Left ventricle myocardium inferior (tissue), 1 donor: Measurements from ENCODE around the gene LAMB4. TPM values are rescaled to one million over a fixed set of nuclear protein-coding genes. Genes with fewer than 3 reads are reported as not detected.

Experiments
- DNase-seq: peaks from one replicate; pipeline ENCODE4 v3.0.0-alpha.2; 2020
- H3K27ac ChIP-seq: fragments of 200-600 bp; replicated peaks from 2 replicates; pipeline ENCODE4 v1.8.0; 2021
- H3K27me3 ChIP-seq: fragments of 200-600 bp; 2 replicates; pipeline ENCODE4 v1.8.0; 2021; ENCODE audit warnings: low read depth
- H3K36me3 ChIP-seq: fragments of 200-600 bp; 2 replicates; pipeline ENCODE4 v1.8.0; 2021
- H3K4me1 ChIP-seq: fragments of 200-600 bp; 2 replicates; pipeline ENCODE4 v1.8.0; 2021
- H3K4me3 ChIP-seq: fragments of 200-600 bp; 2 replicates; pipeline ENCODE4 v1.8.0; 2021; ENCODE audit warnings: mild to moderate bottlenecking, moderate library complexity
- H3K9me3 ChIP-seq: fragments of 200-600 bp; replicated peaks from 2 replicates; pipeline ENCODE4 v1.8.0; 2021
- CTCF ChIP-seq: fragments of 200-600 bp; IDR thresholded peaks from 2 replicates; pipeline ENCODE4 v1.8.0; 2021; ENCODE audit warnings: antibody characterized with exemption, mild to moderate bottlenecking, borderline replicate concordance
- intact Hi-C: fragments of 100-400 bp; cut with micrococcal nuclease; formaldehyde crosslinking; loops from one replicate; pipeline ENCODE4 v1.11.0; 2022
- total RNA-seq: library from RNA; stranded (reverse); fragmentation: NEBNext Ultra II Directional; extraction: Animal tissue kit (Norgen Biotek cat#: 25700); gene quantifications from one replicate; pipeline ENCODE4 v1.2.1, GENCODE V29; 2021
- donor health status: DM: no; HTN: yes; CAD: no; lungs with severe emphysema.

LAMB4 gene
- total RNA-seq, 1 donor from 2014 or later, result 0.33 TPM

GRCh38 chr7:108120933-108121332, 9.2 kb downstream of the LAMB4 start:
- no peaks in the 10 kb centered on the region for H3K9me3 ChIP-seq
- H3K36me3 ChIP-seq, result no peaks in the 10 kb centered on the region
- H3K4me1 ChIP-seq, result no peaks in the 10 kb centered on the region
- intact Hi-C loops, result no loop called here
- no peak for TF ChIP-seq CTCF
- no peaks in the 10 kb centered on the region for H3K27me3 ChIP-seq
- H3K27ac ChIP-seq, result peak overlapping the region; percentile 27
- no peak overlapping the region for H3K4me3 ChIP-seq
- DNase-seq, result no peak

- H3K27me3 ChIP-seq, result no peaks in the 10 kb centered on the region
- DNase-seq, result no peak
- no peak for TF ChIP-seq CTCF
- no peak overlapping the region for H3K4me3 ChIP-seq
- intact Hi-C loops, result no loop called here
- H3K4me1 ChIP-seq, result peaks cover 2% of the 10 kb centered on the region
- no peaks in the 10 kb centered on the region for H3K36me3 ChIP-seq
- H3K9me3 ChIP-seq, result no peaks in the 10 kb centered on the region
- H3K27ac ChIP-seq, result no peak overlapping the region
These were observed 10.0 kb downstream of the LAMB4 start for GRCh38 chr7:108120196-108120595.

DNA sequence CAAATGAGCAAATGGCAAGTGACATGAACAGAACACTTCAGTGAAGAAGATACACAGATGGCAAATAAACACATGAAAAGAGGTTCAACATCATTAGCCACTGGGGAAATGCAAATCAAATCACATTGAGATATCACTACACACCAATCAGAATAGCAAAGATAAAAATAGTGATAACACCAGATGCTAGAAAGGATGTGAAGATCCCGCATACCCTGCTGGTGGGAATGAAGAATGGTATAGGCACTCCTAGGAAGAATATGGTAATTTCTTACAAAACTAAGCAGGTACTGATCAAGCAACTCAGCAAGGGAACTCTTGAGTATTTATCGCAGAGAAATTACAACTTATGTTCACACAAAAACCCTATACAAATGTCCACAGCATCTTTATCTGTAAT, 11.2 kb downstream of the LAMB4 start:
- H3K36me3 ChIP-seq, result no peaks in the 10 kb centered on the region
- TF ChIP-seq CTCF, result no peak
- no peak overlapping the region for H3K27ac ChIP-seq
- DNase-seq, result no peak
- H3K27me3 ChIP-seq, result no peaks in the 10 kb centered on the region
- no peaks in the 10 kb centered on the region for H3K9me3 ChIP-seq
- peaks cover 11% of the 10 kb centered on the region for H3K4me1 ChIP-seq
- intact Hi-C loops, result no loop called here
- no peak overlapping the region for H3K4me3 ChIP-seq

GRCh38 chr7:108114117-108114841, 15.9 kb downstream of the LAMB4 start:
- Histone ChIP-seq H3K27ac (peak overlapping the region; percentile 78), H3K9me3 (no peaks in the 10 kb centered on the region), H3K27me3 (no peaks in the 10 kb centered on the region), H3K4me3 (no peak overlapping the region), H3K4me1 (peaks cover 12% of the 10 kb centered on the region), H3K36me3 (no peaks in the 10 kb centered on the region)
- peak; percentile 39 for TF ChIP-seq CTCF
- intact Hi-C loops, result no loop called here
- no peak for DNase-seq

- no peak for TF ChIP-seq CTCF
- H3K36me3 ChIP-seq, result no peaks in the 10 kb centered on the region
- H3K27ac ChIP-seq, result peak overlapping the region; percentile 78
- H3K27me3 ChIP-seq, result no peaks in the 10 kb centered on the region
- H3K4me1 ChIP-seq, result peaks cover 12% of the 10 kb centered on the region
- intact Hi-C loops, result no loop called here
- H3K4me3 ChIP-seq, result no peak overlapping the region
- H3K9me3 ChIP-seq, result no peaks in the 10 kb centered on the region
- DNase-seq, result no peak
These were observed 17.5 kb downstream of the LAMB4 start for GRCh38 chr7:108112683-108113082.
